HG02763 (cell line): ENCODE data around the gene VTI1A.
"Not testable (repeated sequence)": the region's sequence is repeated elsewhere in the genome, so short reads cannot be mapped to it uniquely, and the experiment has no call there.

Source experiments
- ATAC-seq: cut with Tn5 transposase; IDR thresholded peaks from one replicate; pipeline ENCODE4 v1.9.1; 2021; ENCODE audit warnings: mild to moderate bottlenecking, moderate library complexity; ENCODE audit not compliant: unreplicated experiment

The VTI1A gene

GRCh38 chr10:112454910-112455779 is 8.1 kb downstream of the VTI1A start:
- no peak for ATAC-seq

- no peak for ATAC-seq
Measured at GRCh38 chr10:112456533-112456932, 9.5 kb downstream of the VTI1A start.

- ATAC-seq, result no peak
Measured at GRCh38 chr10:112460366-112460765, 13.4 kb downstream of the VTI1A start.

- no peak for ATAC-seq
Measured at GRCh38 chr10:112461029-112461887, 14.2 kb downstream of the VTI1A start.

GRCh38 chr10:112464074-112464473 is 17.1 kb downstream of the VTI1A start:
- ATAC-seq, result not testable (repeated sequence)

GRCh38 chr10:112465299-112465883 is 18.4 kb downstream of the VTI1A start:
- no peak for ATAC-seq

GRCh38 chr10:112466802-112467201 is 19.8 kb downstream of the VTI1A start:
- ATAC-seq, result no peak

- no peak for ATAC-seq
Measured at GRCh38 chr10:112467541-112468075, 20.6 kb downstream of the VTI1A start.

- ATAC-seq, result peak; percentile 53
Measured at GRCh38 chr10:112471878-112472487, 25.0 kb downstream of the VTI1A start.

GRCh38 chr10:112475575-112476218 is 28.7 kb downstream of the VTI1A start:
- no peak for ATAC-seq

- ATAC-seq, result no peak
Measured at GRCh38 chr10:112481602-112482001, 34.6 kb downstream of the VTI1A start.

- ATAC-seq, result no peak
Measured at GRCh38 chr10:112484399-112484798, 37.4 kb downstream of the VTI1A start.

GRCh38 chr10:112487964-112488363 is 40.9 kb downstream of the VTI1A start:
- ATAC-seq, result no peak

- ATAC-seq, result no peak
Measured at GRCh38 chr10:112490545-112490944, 43.5 kb downstream of the VTI1A start.

GRCh38 chr10:112491144-112491543 is 44.1 kb downstream of the VTI1A start:
- ATAC-seq, result no peak

GRCh38 chr10:112492736-112493135 is 45.7 kb downstream of the VTI1A start:
- ATAC-seq, result no peak

GRCh38 chr10:112497347-112497950 is 50.4 kb downstream of the VTI1A start:
- ATAC-seq, result no peak

- ATAC-seq, result no peak
Measured at GRCh38 chr10:112498806-112499205, 51.8 kb downstream of the VTI1A start.

- ATAC-seq, result not testable (repeated sequence)
Measured at GRCh38 chr10:112499985-112500384, 53.0 kb downstream of the VTI1A start.

- ATAC-seq, result no peak
Measured at GRCh38 chr10:112502536-112502935, 55.5 kb downstream of the VTI1A start.
